Suprapubic skin (tissue), 3 donors: ENCODE results near the gene HPDL.

Experiments used
- POLR2A ChIP-seq, 2 donors: fragments of 450-650 bp; IDR thresholded peaks; one replicate each; pipeline ENCODE4 v1.6.1; 2017; ENCODE audit warnings: antibody characterized with exemption in 2 of 2, mild to moderate bottlenecking in 2 of 2, moderate library complexity in 2 of 2
- TF ChIP-seq, protein P1 (sequence below), 2 donors: fragments of 200-600 bp in 1 of 2; fragments of 450-650 bp in 1 of 2; sonication (generic) in 1 of 2; IDR thresholded peaks; one replicate each; pipeline ENCODE4 v1.5.1; 2016 to 2019; ENCODE audit warnings: antibody characterized with exemption in 2 of 2, mild to moderate bottlenecking in 1 of 2, moderate library complexity in 1 of 2

DNA sequence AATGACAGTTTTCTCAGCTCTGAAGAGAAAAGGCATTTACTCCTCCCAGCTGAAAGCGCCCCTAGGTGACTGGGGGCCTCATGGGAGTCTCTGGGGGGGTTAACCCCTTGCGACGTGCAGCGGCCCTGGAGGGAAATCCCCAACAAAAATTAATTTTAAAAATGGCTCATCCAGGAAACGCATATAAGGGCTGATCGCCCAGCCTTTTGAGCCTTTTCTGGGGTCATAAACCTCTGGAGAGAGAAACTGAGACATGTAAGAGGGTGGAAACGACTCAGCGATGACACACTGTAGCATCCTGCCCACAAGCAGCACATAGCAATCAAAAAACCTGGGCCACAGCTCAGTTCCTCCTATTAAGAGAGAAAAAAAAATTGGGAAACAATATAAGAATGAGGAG is 20.4 kb upstream of the HPDL start:
- TF ChIP-seq, protein P1, sequence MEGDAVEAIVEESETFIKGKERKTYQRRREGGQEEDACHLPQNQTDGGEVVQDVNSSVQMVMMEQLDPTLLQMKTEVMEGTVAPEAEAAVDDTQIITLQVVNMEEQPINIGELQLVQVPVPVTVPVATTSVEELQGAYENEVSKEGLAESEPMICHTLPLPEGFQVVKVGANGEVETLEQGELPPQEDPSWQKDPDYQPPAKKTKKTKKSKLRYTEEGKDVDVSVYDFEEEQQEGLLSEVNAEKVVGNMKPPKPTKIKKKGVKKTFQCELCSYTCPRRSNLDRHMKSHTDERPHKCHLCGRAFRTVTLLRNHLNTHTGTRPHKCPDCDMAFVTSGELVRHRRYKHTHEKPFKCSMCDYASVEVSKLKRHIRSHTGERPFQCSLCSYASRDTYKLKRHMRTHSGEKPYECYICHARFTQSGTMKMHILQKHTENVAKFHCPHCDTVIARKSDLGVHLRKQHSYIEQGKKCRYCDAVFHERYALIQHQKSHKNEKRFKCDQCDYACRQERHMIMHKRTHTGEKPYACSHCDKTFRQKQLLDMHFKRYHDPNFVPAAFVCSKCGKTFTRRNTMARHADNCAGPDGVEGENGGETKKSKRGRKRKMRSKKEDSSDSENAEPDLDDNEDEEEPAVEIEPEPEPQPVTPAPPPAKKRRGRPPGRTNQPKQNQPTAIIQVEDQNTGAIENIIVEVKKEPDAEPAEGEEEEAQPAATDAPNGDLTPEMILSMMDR (IDR thresholded peaks at IDR 0.05), result no peak
- no peak for TF ChIP-seq POLR2A (IDR thresholded peaks at IDR 0.05)
